C4-2B (cell line): ENCODE results near the gene PLEKHM3.

Experiments
- H3K27ac ChIP-seq: fragments of 450-650 bp; 2 replicates; pipeline ENCODE4 v1.5.1; 2017
- CTCF ChIP-seq: fragments of 450-650 bp; conservative IDR thresholded peaks from 2 replicates; pipeline ENCODE4 v1.5.1; 2017; ENCODE audit warnings: mild to moderate bottlenecking
- ZFX ChIP-seq: fragments of 450-650 bp; IDR thresholded peaks from 2 replicates; pipeline ENCODE4 v1.6.1; 2017

Gene PLEKHM3

GRCh38 chr2:208046686-208047085 is 21.4 kb upstream of the PLEKHM3 start:
- TF ChIP-seq ZFX (no peak), CTCF (no peak)

GRCh38 chr2:208042450-208042849 is 17.1 kb upstream of the PLEKHM3 start:
- H3K27ac ChIP-seq = no peak overlapping the region
- no peak for TF ChIP-seq ZFX
- TF ChIP-seq CTCF = no peak

More at GRCh38 chr2:208046686-208047085, 21.4 kb upstream of the PLEKHM3 start:
- H3K27ac ChIP-seq = no peak overlapping the region

- H3K27ac ChIP-seq = no peak overlapping the region
Measured at GRCh38 chr2:208042041-208042440, 16.7 kb upstream of the PLEKHM3 start.

GRCh38 chr2:208040199-208041171 is 15.2 kb upstream of the PLEKHM3 start:
- H3K27ac ChIP-seq = no peak overlapping the region
- TF ChIP-seq CTCF = peak; percentile 76
- no peak for TF ChIP-seq ZFX

More at GRCh38 chr2:208042041-208042440, 16.7 kb upstream of the PLEKHM3 start:
- TF ChIP-seq ZFX (no peak), CTCF (no peak)

- H3K27ac ChIP-seq = no peak overlapping the region
- TF ChIP-seq ZFX (no peak), CTCF (no peak)
Measured at GRCh38 chr2:208039376-208040110, 14.2 kb upstream of the PLEKHM3 start.

GRCh38 chr2:208037564-208038487 is 12.5 kb upstream of the PLEKHM3 start:
- no peak overlapping the region for H3K27ac ChIP-seq
- TF ChIP-seq CTCF (no peak), ZFX (no peak)
